ENCODE data around the gene FMO1.
A peak's percentile ranks its signal among the peaks of the same experiment; 100 is the strongest.
"Not testable (repeated sequence)": the region's sequence is repeated elsewhere in the genome, so short reads cannot be mapped to it uniquely, and the experiment has no call there.

FMO1 gene

GRCh38 chr1:171290621-171291020 is 42.3 kb downstream of the FMO1 start:
- Histone ChIP-seq H3K4ac (ENCODE audit: low read depth in 1 of 2, low read length in 2 of 2) (no peak overlapping the region), H3K18ac (ENCODE audit: low read depth in 1 of 2, low read length in 2 of 2) (no peak overlapping the region), H3K14ac (ENCODE audit: low read length in 2 of 2) (no peak overlapping the region), H4K91ac (ENCODE audit: low read length) (no peak overlapping the region), H3K9ac (ENCODE audit: low read length) (no peak overlapping the region), H2BK5ac (ENCODE audit: low read depth, low read length, poor library complexity, severe bottlenecking) (no peak overlapping the region), H3K4me2 (ENCODE audit: low read length, poor library complexity, severe bottlenecking) (no peak overlapping the region), H3K79me1 (replicated peaks; ENCODE audit: low read length, poor library complexity, severe bottlenecking) (no peaks in the 10 kb centered on the region), H2BK15ac (ENCODE audit: low read depth, poor library complexity, severe bottlenecking) (no peak overlapping the region), H3K4me1 (ENCODE audit: control insufficient read depth, insufficient read depth, low read depth, low read length) (no peaks in the 10 kb centered on the region), H3K23ac (ENCODE audit: low read length in 2 of 2) (no peak overlapping the region), H2AK5ac (ENCODE audit: low read length, severe bottlenecking) (no peak overlapping the region), H3K9me3 (ENCODE audit: control insufficient read depth, low read length) (no peaks in the 10 kb centered on the region), H3K4me3 (ENCODE audit: insufficient read depth in 1 of 2, low read depth in 1 of 2, low read length in 2 of 2) (no peak overlapping the region), H3K27me3 (ENCODE audit: control insufficient read depth in 1 of 2, insufficient read depth in 1 of 2, low read length in 2 of 2) (no peaks in the 10 kb centered on the region), H3K36me3 (ENCODE audit: control insufficient read depth in 1 of 2, insufficient read depth in 2 of 2, low read depth in 1 of 2, low read length in 2 of 2) (no peaks in the 10 kb centered on the region), H2BK120ac (ENCODE audit: low read depth, low read length) (no peak overlapping the region), H2AFZ (ENCODE audit: low read depth, low read length) (no peak overlapping the region), H2BK12ac (ENCODE audit: low read length in 2 of 2) (no peak overlapping the region), H3K27ac (ENCODE audit: low read length, poor library complexity, severe bottlenecking) (no peak overlapping the region), H4K8ac (ENCODE audit: low read length) (no peak overlapping the region)
- no peak for DNase-seq
- WGBS = 88% methylated on average over 2 of the region's 2 CpGs

- Histone ChIP-seq H2BK12ac (ENCODE audit: low read length in 2 of 2) (no peak overlapping the region), H2BK120ac (ENCODE audit: low read depth, low read length) (no peak overlapping the region), H2BK5ac (ENCODE audit: low read depth, low read length, poor library complexity, severe bottlenecking) (no peak overlapping the region), H3K9me3 (ENCODE audit: control insufficient read depth, low read length) (peaks cover 3% of the 10 kb centered on the region), H3K4me1 (ENCODE audit: control insufficient read depth, insufficient read depth, low read depth, low read length) (no peaks in the 10 kb centered on the region), H3K27me3 (ENCODE audit: control insufficient read depth in 1 of 2, insufficient read depth in 1 of 2, low read length in 2 of 2) (no peaks in the 10 kb centered on the region), H3K23ac (ENCODE audit: low read length in 2 of 2) (no peak overlapping the region), H2AK5ac (ENCODE audit: low read length, severe bottlenecking) (no peak overlapping the region), H2BK15ac (ENCODE audit: low read depth, poor library complexity, severe bottlenecking) (no peak overlapping the region), H2AFZ (ENCODE audit: low read depth, low read length) (no peak overlapping the region), H3K36me3 (ENCODE audit: control insufficient read depth in 1 of 2, insufficient read depth in 2 of 2, low read depth in 1 of 2, low read length in 2 of 2) (no peaks in the 10 kb centered on the region), H3K9ac (ENCODE audit: low read length) (no peak overlapping the region), H3K27ac (ENCODE audit: low read length, poor library complexity, severe bottlenecking) (no peak overlapping the region), H3K14ac (ENCODE audit: low read length in 2 of 2) (no peak overlapping the region), H3K4me2 (ENCODE audit: low read length, poor library complexity, severe bottlenecking) (no peak overlapping the region), H4K91ac (ENCODE audit: low read length) (no peak overlapping the region), H4K8ac (ENCODE audit: low read length) (no peak overlapping the region), H3K4ac (ENCODE audit: low read depth in 1 of 2, low read length in 2 of 2) (no peak overlapping the region), H3K4me3 (ENCODE audit: insufficient read depth in 1 of 2, low read depth in 1 of 2, low read length in 2 of 2) (no peak overlapping the region), H3K79me1 (replicated peaks; ENCODE audit: low read length, poor library complexity, severe bottlenecking) (no peaks in the 10 kb centered on the region), H3K18ac (ENCODE audit: low read depth in 1 of 2, low read length in 2 of 2) (no peak overlapping the region)
- 64% methylated on average over 1 of the region's 1 CpG for WGBS
- no peak for DNase-seq
These were observed 44.5 kb downstream of the FMO1 start for GRCh38 chr1:171292799-171293198.

GRCh38 chr1:171295383-171295782 is 47.1 kb downstream of the FMO1 start:
- H3K79me1 ChIP-seq (replicated peaks; ENCODE audit: low read length, poor library complexity, severe bottlenecking); H3K4ac ChIP-seq (ENCODE audit: low read depth in 1 of 2, low read length in 2 of 2); H2BK15ac ChIP-seq (ENCODE audit: low read depth, poor library complexity, severe bottlenecking); H2BK5ac ChIP-seq (ENCODE audit: low read depth, low read length, poor library complexity, severe bottlenecking); H2AFZ ChIP-seq (ENCODE audit: low read depth, low read length); H3K18ac ChIP-seq (ENCODE audit: low read depth in 1 of 2, low read length in 2 of 2); H2AK5ac ChIP-seq (ENCODE audit: low read length, severe bottlenecking); H2BK12ac ChIP-seq (ENCODE audit: low read length in 2 of 2); H3K14ac ChIP-seq (ENCODE audit: low read length in 2 of 2); DNase-seq; H3K4me2 ChIP-seq (ENCODE audit: low read length, poor library complexity, severe bottlenecking); H3K23ac ChIP-seq (ENCODE audit: low read length in 2 of 2); H2BK120ac ChIP-seq (ENCODE audit: low read depth, low read length); H3K27me3 ChIP-seq (ENCODE audit: control insufficient read depth in 1 of 2, insufficient read depth in 1 of 2, low read length in 2 of 2); H3K27ac ChIP-seq (ENCODE audit: low read length, poor library complexity, severe bottlenecking); H3K4me1 ChIP-seq (ENCODE audit: control insufficient read depth, insufficient read depth, low read depth, low read length); H4K8ac ChIP-seq (ENCODE audit: low read length); H3K36me3 ChIP-seq (ENCODE audit: control insufficient read depth in 1 of 2, insufficient read depth in 2 of 2, low read depth in 1 of 2, low read length in 2 of 2); H4K91ac ChIP-seq (ENCODE audit: low read length): not testable (repeated sequence)
- 78% methylated on average over 7 of the region's 7 CpGs for WGBS
- H3K4me3 ChIP-seq (ENCODE audit: insufficient read depth in 1 of 2, low read depth in 1 of 2, low read length in 2 of 2) = peak overlapping the region in 1 of 2 experiments; percentile 2
- H3K9me3 ChIP-seq (ENCODE audit: control insufficient read depth, low read length) = peaks cover 27% of the 10 kb centered on the region
- peak overlapping the region; percentile 49 for H3K9ac ChIP-seq (ENCODE audit: low read length)

GRCh38 chr1:171295821-171296220 is 47.5 kb downstream of the FMO1 start:
- Histone ChIP-seq H3K27ac (ENCODE audit: low read length, poor library complexity, severe bottlenecking) (no peak overlapping the region), H2BK120ac (ENCODE audit: low read depth, low read length) (no peak overlapping the region)
- WGBS = 75% methylated on average over 2 of the region's 3 CpGs

More at GRCh38 chr1:171295821-171296220, 47.5 kb downstream of the FMO1 start:
- Histone ChIP-seq H3K36me3 (ENCODE audit: control insufficient read depth in 1 of 2, insufficient read depth in 2 of 2, low read depth in 1 of 2, low read length in 2 of 2) (no peaks in the 10 kb centered on the region), H2BK12ac (ENCODE audit: low read length in 2 of 2) (no peak overlapping the region), H3K27me3 (ENCODE audit: control insufficient read depth in 1 of 2, insufficient read depth in 1 of 2, low read length in 2 of 2) (no peaks in the 10 kb centered on the region), H4K91ac (ENCODE audit: low read length) (no peak overlapping the region), H2AK5ac (ENCODE audit: low read length, severe bottlenecking) (no peak overlapping the region), H3K14ac (ENCODE audit: low read length in 2 of 2) (no peak overlapping the region), H3K4me3 (ENCODE audit: insufficient read depth in 1 of 2, low read depth in 1 of 2, low read length in 2 of 2) (no peak overlapping the region), H3K23ac (ENCODE audit: low read length in 2 of 2) (no peak overlapping the region), H3K4me1 (ENCODE audit: control insufficient read depth, insufficient read depth, low read depth, low read length) (no peaks in the 10 kb centered on the region), H3K9me3 (ENCODE audit: control insufficient read depth, low read length) (peaks cover 30% of the 10 kb centered on the region), H3K4me2 (ENCODE audit: low read length, poor library complexity, severe bottlenecking) (no peak overlapping the region), H3K4ac (ENCODE audit: low read depth in 1 of 2, low read length in 2 of 2) (no peak overlapping the region), H3K9ac (ENCODE audit: low read length) (peak overlapping the region; percentile 47), H2AFZ (ENCODE audit: low read depth, low read length) (no peak overlapping the region), H2BK5ac (ENCODE audit: low read depth, low read length, poor library complexity, severe bottlenecking) (no peak overlapping the region), H4K8ac (ENCODE audit: low read length) (no peak overlapping the region), H3K18ac (ENCODE audit: low read depth in 1 of 2, low read length in 2 of 2) (no peak overlapping the region), H3K79me1 (replicated peaks; ENCODE audit: low read length, poor library complexity, severe bottlenecking) (no peaks in the 10 kb centered on the region), H2BK15ac (ENCODE audit: low read depth, poor library complexity, severe bottlenecking) (no peak overlapping the region)
- no peak for DNase-seq
